Colon (tissue), 2 donors: ENCODE measurements around the gene NR6A1.

Experiments used
- FAIRE-seq: peaks from 2 replicates; lab custom pipeline; 2012; peaks lifted over from hg19 to GRCh38; lab: Jason Lieb, UNC
- donor health status: control.
- donor health status: control.

NR6A1 gene

DNA sequence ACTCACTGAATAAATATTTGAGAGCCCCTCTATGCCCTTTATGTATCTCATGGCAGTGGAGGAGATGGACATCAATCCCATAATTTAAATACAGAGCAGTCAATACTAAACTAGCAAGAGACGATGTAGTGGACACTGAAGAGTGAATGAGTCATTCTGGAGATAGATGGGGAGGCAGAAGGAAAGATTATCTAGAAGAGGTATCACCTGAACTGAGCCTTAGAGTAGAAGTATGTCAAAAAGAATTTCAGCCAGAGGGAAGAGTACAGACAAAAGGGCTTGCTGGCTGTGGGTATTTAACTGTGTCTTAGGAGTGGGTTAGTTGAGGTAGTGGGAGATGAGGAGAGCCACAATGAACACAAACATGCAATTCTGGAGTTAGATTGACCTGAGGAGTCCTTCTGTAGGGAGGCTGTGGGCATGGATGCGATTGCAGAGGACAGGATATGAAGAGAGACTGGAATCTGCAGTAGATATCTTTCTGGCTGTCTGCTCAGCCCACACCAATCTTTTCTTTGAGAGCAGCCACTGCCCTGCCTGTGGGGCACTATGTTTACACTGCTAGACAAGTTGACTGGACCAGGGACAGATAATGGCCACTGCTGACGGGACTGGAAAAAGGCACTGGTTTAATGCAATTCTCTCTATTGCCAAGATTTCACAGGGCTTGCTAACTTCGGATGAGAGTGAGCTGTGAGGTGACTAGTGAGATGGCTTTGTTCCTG, 200.0 kb downstream of the NR6A1 start:
- FAIRE-seq, result no peak

DNA sequence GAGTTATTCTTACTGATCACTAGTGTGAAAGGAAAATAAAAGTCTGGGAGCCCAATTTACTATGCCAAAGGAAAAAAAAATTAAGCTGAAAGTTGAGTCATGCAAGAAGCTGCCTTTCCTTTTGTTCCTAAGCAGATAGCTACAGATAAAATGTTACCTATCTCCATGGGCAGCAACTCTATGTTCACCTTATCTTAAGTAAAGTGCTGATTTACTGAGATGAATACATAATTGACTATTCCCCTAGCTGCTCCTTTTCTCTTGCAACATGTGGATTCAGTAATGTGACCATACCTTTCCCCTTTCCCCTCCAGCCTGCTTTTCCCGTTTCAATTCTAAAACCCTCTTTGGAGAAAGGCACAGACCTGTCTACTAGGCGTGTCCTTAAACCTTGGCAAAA, 201.2 kb downstream of the NR6A1 start:
- FAIRE-seq, result no peak

DNA sequence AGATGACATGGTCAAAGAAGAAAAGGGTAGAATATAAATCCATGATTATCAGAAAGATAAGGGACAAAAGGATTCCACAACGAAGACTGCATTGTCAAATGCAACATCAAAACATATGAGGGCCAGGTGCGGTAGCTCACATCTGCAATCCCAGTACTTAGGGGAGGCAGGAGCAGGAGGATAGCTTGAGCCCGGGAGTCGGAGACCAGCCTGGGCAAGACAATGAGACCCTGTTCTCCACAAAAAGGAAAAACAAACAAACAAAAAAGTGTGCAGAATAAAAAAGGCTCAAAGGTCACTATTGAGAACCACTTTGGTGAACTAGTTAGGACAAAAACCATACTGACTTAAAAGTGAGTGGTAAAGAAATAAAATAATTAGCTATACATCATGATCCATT, 203.7 kb downstream of the NR6A1 start:
- FAIRE-seq, result no peak

DNA sequence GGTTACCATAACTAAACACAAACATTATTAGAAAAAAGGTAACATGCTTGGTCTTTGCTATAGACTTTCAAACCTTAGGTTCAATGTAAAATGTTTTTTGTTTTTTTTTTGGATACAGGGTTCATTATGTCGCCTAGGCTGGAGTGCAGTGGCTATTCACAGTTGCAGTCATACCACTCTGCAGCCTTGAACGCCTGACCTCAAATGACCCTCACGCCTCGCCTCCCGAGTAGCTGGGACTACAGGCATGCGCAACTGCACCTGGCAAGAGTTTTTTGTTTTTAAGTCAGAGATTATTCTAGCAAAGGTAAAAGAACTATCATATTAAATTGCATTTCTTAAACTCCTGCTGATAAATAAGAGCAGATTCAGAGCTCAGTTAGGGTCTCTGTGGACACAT, 208.8 kb downstream of the NR6A1 start:
- no peak for FAIRE-seq

DNA sequence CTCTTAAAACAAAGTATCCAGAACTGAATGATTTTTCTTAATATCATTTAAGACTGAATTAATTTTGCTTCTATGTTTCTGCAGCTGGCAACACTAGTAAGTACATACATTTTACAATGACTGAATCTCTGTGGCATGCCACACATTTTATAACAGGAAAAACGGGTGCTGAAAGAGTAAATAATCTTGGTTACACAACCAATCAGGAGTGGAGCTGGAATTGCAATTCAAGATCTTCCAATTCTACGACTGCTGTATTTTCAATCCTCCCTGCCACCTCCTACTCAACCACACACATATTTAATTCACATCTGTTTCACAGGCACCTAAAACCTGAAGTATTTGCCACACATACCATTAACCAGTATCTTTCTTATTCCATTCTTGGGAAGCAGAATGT, 211.2 kb downstream of the NR6A1 start:
- no peak for FAIRE-seq

DNA sequence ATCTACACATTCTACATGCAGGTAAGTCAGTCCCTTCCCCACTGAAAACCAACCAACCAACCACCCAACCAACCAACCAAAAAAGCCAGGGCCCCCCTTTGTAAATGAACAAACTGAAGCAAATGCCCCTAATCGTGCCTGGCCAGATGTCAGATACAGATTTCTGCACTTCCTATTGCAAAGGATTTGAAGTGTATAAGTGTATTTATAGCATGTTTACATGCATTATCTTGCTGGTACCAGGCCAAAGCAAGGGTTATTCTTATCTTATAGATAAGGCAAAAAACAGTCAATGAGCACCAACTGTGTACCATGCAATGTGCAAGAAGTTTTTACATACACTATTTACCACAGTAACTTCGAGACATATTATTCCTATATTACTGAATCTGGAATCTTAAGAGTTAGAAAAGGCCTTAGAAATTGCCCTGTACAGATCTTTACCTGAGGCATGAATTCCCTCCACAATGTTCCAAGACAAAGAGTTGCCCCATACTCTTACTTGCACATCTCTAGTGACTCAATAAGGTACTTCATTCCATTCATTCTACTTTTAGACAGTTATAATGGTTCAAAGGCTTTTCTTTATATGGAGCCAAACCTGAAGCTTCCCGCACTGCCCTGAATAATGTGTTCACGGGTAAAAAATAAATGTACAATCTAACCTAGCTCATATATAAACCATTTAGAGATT, 212.2 kb downstream of the NR6A1 start:
- FAIRE-seq, result no peak

DNA sequence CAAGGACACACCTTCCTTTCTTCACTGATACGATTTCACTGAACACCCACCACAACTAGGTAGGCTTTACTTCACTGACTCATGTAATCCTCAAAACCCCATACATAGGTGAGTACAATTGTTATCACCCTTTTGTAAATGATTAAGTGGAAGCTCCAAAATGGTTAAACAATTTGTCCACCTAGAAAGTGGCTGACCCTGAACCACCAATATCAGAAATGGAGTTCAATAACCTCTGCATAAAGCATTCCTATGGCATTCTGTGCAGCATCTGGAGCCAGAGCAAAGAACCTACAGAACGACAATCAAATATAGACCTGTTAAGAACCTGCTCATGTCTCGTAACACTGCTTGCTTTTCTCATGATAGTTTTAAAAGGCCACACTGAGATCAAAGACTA, 213.2 kb downstream of the NR6A1 start:
- FAIRE-seq, result no peak

DNA sequence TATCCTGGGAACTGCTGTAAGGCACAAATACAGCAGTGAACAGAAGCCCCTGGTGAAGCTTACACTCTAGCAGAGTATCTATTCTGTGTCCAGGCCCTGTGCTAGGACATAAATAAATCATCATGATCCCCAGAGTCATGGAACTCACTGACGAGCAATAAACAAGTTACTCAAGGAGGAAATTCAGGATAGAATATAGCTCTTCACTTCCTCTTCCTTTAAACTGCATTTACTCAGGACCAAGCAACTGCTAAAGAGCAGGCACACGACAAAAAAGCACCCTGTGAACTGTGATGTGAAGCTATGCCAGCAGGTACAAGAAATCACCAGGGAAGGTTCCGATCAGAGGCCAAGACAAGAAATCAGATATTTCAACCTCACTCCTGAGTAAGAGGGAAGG, 216.1 kb downstream of the NR6A1 start:
- no peak for FAIRE-seq

DNA sequence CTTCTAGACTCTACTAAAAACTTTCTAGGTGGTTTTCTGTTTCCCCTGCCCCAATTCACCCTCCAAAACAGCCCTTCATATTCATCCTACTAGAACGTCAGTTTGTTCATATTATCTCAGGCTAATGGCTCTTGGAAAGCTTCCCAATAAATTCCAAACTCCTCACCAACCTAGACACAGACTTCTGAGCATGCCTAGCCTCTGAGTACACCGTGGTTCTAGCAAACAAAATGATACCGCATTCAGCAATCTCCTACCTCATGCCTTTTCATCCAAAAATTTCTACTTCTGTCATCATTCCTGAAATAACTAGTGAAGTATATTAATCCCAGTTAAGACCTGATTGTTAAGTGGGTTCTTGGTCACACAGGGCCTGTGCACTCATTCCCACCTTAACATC, 217.4 kb downstream of the NR6A1 start:
- no peak for FAIRE-seq

DNA sequence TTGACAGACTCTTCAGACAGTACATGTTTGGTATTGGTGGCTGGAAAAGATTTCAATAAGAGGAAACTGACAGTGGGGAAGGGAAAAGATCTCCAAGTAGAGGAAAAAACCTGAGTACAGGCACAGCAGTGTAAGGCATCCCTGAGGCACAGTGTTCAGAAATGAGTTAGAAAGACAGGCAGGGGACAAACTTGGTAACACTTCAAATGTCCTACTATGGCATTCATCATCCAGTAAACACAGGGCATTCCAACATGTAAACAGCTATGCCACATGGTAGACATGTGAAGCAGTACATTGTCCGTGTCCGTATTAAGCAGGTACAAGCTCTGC, 218.9 kb downstream of the NR6A1 start:
- no peak for FAIRE-seq

DNA sequence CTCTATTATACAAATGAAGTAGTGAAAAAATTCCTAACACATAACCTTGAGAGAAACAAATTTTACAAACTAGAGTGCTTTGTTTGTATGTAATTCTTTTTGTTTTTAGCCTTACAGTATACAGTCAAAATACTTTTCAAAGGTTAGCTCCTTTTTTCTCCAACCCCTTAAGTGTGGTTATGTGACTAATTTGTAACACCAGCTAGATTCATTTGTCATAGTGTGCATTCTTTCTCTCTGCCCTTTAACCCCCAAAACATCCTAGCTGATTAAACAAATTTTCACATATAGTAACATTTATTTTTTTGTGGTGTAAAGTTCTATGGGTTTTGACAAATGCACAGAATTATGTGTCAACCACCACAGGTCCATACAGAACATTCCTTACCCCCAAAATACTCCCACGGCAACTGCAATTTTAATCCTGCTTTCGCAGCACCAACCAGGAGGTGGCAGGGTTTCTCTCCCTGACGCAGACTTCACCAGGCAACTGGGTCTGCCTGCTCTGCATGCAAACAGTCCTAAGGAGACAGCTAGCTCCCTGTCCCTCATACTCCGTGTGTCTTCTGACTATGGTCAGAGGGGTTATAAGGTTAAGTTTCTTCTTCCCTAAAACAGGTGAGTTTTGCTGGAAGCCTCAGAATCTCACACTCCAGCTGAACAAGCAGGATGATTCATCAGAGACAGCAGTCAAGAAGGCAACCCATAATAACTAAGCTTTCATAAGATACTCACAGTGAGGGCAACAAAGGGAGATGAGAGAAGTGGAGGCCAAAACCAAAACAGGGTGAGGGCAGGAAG, 219.4 kb downstream of the NR6A1 start:
- no peak for FAIRE-seq

DNA sequence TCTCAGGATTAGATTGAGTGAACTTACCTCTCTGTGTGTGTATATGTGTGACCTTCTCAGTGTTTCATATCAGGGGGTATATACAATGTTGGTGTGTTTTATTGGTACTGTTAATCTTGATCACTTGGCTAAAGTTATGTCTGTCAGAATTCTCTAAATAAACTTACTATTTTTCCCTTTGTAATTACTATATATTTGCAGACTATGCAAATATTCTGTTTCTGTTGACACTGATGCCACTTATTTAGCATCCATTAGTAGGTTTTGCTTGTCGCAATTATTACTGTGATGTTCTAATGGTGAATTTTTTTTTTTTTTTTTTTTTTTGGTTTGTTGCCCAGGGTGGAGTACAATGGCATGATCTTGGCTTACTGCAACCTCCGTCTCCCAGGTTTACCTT, 221.0 kb downstream of the NR6A1 start:
- no peak for FAIRE-seq

DNA sequence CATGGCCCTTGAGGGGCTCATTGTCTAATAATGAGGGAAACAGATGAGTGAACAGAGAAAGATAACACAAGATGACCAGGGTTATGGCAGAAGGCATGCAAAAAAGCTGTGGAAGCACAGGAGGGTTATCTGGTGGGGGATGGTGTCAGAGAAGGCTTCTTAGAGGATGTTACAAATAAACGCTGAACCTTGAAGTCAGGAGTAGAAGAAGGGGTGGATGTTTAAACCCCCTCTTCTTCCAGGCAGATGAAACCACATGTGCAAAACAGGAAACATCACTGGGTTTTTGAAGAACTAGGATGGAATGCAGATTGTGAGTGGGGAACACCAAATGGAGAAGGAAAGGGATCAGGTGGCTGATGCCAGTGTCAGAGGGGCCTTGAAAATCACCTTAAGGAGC, 222.1 kb downstream of the NR6A1 start:
- FAIRE-seq, result no peak

DNA sequence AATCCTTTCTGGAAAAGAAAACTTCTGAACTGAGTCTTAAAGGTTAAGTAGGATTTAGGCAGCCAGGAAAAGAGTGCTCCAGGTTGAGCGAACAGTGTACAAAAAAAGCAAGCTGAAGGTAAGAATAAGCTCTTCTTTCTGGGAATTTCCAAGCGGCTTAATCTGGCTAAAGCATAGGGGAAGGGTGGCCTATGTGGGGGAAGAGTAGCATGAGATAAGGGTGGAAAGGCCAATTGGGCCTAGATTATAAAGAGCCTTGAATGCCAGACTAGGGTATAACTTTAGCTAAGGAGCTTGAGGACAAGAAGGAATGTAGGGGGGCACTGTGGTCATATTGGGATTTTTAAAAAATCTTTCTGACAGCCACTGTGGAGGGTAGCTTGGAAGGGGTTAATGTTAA, 226.6 kb downstream of the NR6A1 start:
- no peak for FAIRE-seq

DNA sequence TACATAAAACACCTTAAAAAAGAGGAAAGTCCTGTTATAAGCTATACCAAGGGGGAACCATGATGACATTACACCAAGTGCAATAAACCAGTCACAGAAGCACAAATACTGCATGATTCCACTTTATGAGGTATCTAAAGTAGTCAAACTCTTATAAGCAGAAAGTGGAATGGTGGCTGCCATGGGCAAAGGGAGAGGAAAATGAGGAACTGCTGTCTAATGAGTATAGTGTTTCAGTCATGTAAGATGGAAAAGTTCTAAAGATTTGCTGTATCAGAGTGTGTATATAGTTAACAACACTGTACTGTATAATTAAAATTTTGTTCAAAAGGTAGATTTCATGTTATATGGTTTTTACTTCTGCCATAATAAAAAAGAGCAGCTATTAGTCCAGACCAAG, 229.3 kb downstream of the NR6A1 start:
- FAIRE-seq, result no peak

DNA sequence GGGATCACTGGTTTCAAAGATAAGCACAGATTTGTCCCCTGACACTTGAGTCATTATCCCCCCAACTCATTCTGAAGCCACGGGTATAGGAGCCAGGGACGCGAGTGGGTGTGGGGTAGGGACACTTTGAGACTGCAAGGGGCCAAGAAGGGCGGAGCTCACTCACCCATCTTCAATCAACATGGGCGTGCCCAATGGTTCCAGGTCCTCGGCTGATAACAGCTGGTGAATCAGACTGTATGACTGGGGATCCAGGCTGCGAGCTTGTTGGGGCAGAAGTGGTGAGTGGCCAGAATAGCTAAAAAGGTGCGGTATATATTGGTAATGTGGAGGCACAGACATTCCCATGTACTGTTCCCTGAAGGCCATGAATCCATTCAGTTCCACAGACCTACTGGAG, 233.2 kb downstream of the NR6A1 start:
- no peak for FAIRE-seq

DNA sequence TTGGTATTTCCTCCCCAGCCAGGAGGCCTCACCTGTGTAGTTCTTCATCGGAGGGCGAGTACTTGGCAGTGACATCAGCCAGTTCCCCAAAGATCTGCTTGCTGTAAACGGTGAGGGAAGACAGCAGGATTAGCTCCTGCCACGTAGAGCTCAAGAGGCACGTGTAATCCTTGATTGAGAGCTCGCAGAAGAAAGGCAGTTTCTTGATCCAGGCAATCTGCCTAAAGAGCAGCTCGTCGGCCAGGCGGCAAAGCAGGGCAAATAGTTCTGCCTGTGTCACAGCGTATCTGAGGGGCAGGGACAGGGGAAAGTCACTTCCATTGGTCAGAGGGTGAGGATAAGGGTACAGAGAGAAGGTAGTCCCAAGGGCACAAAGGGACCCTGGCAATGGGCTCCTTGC, 235.3 kb downstream of the NR6A1 start:
- FAIRE-seq, result no peak

DNA sequence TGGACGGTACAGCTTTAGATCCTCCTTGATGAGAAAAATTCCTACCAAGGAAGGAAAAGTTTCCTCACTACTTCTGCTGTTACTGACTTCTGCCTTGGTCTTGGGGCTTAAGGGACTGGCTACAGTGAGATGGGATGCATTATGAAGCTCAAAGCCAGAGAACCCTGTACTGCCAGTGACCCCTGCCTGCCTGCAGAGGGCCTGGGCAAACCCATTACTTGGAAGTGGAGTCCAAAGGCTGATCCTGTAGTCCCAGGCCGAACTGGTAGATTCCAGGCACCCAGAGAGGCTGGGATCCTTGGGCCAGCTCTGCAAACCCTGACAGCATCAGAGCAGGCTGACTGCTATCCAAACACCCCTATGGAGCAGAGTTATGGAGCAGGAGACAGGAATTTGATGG, 238.2 kb downstream of the NR6A1 start:
- FAIRE-seq, result no peak

DNA sequence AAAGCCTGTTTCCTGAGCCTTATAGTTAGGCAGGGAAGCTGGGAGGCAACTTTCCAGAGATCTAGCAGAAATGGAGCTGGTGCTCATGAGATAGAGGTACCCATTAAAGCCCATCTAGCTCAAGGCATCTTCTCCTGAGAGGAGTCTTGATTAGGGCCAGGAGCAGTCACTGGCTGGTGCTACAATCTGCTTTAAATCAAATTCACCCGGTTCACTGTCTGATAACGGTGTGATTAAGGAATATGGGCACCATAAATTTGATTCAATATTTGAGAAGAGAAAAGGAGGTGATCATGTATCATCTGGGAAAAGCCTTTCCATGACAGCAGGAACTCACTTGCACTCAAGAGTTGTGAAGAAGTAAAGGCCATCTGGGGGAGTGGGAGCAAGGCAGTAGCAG, 240.0 kb downstream of the NR6A1 start:
- no peak for FAIRE-seq

DNA sequence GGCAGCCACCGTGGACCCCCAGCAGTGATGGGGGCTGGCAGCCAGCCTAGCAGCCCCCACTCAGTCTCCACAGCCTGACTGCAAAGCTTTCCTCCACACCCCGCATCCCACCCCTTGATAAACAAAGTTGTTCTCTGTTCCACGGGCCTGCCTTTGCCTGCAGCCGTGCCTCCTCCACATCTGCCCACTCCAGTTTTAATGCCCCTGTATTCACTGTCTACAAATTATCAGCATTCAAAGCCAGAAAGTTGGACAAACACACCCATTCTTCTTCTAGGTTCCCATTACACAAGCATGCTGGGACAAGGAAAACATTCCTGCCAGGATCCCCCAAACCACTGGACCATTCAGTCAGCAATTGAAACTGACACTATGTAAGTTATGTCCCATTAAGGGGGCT, 240.9 kb downstream of the NR6A1 start:
- no peak for FAIRE-seq

DNA sequence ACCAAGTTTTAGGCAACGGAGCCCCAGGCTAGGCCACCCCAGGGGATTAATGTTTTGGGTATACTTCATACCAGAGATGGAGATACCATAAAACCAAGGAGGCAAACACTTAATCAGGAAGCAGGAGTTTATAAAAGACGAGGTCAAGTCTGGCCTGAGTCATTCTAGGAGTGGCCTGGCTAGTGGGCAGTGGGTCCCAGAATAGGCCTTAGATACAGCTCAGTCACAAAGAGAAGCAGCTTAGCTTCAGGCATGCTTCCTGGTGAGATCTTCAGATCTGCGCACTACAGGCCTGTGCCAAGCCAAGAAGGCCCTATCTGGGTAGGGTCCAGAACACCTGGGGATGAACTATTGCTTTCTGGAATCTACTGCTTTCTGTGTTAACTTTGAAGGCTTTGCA, 243.3 kb downstream of the NR6A1 start:
- FAIRE-seq, result no peak

DNA sequence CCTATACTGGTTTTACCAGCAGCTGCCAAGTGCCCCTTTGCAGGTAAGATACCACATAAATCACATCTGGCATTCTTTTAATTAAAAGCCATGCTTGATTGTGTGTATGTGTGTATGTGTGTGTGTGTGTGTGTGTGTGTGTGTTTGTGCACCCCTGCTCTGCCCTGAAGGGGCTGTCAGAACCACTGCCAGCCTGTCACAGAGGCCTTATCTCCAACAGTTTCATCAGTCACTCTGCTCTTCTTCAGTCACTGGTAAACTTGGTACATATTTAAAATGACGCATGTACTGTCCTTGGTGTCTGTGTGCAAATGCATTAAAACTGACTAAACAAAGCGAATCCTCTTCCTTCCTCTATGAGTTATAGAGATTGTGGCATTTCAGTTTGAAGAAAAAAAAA, 244.9 kb downstream of the NR6A1 start:
- no peak for FAIRE-seq
